GM18511 (cell line): Measurements from ENCODE around the gene TNFRSF4.

Source experiments
- ATAC-seq: cut with Tn5 transposase; IDR thresholded peaks from one replicate; pipeline ENCODE4 v1.9.1; 2021; ENCODE audit warnings: mild to moderate bottlenecking, moderate library complexity; ENCODE audit not compliant: unreplicated experiment

TNFRSF4 gene

GRCh38 chr1:1245817-1246576, 32.0 kb upstream of the TNFRSF4 start:
- ATAC-seq: no peak

DNA sequence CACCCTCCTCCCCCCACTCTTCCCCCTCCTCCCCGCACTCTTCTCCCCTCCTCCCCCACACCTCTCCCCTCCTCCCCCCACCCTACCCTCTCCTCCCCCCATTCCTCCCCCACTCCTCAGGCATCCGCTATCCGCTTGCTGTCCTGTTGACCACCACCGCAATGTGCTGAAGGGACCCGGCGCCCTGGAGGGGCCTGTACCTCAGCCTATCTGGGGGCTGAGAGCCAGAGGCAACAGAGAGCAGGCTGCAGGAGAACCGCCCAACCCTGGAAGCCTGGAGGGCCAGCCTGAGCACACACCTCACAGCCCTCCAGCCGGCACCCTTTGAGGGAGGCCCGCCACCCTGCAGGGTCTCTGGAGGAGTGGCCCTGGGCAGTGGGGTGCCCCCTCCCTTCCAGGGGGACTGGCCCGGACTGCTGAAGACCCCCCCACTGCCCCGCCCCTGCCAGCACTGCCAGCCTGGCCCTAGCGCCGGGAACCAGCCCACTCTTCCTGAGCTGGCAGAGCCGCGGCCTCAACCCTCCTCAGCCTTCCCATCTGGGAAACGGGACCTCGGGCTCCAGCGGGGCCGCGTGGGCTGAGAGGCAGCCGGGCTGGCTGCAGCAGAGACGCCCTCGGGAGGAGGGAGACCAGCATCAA, 31.3 kb upstream of the TNFRSF4 start:
- no peak for ATAC-seq

DNA sequence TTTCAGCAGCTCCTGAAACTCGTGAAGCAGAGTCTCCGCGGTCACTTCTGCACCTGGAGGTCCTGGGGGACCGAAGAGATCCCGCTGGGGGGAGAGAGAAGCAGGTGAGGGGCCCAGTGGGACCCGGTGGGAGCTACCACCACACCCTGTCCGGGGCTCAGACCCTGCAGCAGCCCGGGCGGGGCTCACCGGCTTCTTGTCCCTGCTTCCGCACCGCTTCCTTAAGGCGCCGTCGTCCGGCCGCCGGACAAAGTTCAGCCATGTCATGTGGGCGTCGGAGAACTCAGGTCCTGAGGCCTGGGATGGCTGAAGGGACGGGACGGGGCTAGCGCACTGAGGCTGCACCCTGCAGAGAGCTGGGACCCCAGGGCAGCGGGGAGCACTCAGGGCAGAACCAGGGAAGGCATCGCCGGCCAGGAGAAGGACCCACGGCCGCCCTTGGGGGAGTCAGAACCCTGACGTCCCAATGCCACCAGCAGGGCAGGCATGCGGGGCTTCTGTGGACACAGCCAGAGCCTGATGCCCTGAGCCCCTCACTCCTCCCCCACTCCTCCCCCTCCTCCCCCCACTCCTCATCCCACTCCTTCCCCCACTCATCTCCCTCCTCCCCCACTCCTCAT, 30.3 kb upstream of the TNFRSF4 start:
- no peak for ATAC-seq

- no peak for ATAC-seq
Measured at GRCh38 chr1:1243807-1244191, 29.8 kb upstream of the TNFRSF4 start.

- no peak for ATAC-seq
Measured at GRCh38 chr1:1243266-1243660, 29.3 kb upstream of the TNFRSF4 start.

DNA sequence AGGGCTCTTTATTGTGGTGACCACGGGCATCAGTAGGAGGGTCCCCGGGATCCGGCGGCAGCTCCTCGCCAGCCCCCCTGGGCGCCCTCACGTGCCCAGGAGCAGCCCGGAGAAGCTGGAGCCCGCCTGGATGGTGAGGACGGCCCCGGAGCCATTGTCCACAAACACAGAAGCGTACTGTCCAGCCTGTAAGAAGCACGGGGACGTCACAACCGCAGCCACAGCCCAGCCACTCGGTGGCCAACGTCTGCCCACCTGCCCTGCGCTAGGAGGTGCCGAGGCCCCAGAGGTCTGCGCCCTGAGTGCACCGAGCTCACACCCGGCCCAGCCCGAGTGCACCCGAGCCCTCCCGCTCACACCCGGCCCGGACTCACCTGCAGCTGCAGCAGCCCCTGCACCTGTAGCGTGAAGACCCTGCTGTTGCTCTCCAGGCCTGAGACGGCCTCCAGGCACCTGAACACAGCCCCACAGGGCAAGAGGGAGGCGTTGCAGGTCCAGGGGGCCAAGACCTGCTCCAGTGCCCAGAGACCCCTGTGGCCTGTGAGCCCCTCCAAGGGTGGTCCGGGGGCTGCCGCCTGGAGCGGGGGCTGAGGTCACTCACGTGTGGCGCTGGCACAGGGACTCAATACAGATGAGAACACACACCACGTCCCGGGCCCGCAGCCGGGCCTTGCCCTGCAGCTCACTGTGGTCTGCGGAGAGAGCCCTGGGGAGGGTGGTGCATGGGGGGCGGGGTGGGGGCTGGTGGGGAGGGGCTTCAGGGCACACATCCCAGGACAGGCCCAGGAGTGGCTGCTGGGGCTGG, 28.7 kb upstream of the TNFRSF4 start:
- no peak for ATAC-seq

- ATAC-seq: no peak
Measured at GRCh38 chr1:1241588-1242219, 27.8 kb upstream of the TNFRSF4 start.

DNA sequence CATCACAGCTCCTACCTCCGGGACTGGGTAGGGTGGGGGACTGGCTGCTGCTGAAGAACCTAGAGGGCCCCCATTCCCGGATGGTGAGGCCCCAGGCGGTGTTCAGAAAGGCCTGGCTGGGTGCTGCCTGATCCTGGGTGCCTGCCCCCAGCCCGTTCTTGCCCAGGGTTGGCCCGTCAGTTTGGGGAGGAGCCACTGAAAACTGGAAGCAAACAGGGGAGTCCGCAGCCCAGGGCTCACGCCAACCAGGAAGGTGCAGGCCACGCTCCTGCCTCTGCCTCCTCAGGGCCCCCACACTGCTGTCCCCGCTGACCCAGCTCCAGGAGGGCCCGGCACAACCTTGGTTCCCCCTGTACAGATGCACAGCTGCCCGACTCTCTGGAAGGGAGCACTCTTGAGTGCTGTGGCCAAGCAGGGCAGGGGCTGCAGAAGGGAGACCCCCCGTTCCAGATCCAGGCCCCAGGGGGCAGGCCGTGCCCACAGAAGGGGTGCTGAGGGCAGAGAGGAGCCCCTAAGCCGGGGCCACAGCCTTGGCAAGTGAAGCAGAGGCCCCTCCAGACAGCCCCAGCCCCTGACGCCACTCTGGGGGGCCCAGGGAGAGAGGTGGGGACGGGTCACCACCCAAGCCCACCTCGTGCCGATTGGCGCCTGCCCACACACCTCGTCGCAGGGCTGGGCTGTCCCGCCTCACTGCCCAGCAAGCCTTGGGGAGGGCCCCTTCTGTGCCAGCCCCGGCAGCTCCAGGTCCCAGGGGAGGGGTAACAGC, 27.1 kb upstream of the TNFRSF4 start:
- no peak for ATAC-seq

DNA sequence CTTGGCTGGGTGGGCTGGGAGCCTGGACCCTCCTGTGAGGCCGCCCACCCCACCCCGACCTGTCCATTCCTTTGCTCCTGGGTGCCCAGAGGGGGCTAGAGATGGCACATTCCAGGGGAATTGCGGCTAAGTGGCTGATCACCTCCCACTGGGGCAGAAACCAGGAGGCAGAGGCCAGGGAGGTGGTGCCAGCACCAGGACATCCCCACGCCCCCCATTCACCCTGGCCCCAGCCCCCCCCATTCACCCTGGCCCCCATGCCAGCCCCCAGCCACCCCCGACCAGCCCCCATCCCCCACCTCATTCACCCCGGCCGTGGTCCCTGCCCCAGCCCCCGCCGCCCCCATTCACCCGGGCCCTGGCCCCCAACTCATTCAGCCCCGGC, 26.4 kb upstream of the TNFRSF4 start:
- ATAC-seq: no peak

GRCh38 chr1:1239614-1240347, 25.8 kb upstream of the TNFRSF4 start:
- no peak for ATAC-seq

DNA sequence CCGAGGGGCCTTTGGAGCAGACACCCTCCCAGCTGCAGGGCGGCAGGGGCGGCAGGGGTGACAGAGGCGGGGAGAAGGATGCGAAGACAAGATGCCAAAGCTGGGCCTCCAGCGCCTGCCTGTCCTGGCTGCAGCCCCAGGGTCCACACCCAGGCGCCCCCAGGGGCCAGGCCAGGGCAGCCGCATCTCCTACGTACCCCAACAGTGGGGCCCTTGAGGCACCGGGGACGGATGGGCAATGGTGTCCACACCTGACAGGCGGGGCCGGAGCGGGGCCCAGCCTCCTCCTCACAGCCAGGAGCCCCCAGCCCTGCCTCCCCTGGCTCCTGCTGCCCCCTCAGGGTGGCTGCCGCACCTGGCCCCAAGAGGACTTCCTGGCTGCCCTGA, 25.3 kb upstream of the TNFRSF4 start:
- no peak for ATAC-seq

DNA sequence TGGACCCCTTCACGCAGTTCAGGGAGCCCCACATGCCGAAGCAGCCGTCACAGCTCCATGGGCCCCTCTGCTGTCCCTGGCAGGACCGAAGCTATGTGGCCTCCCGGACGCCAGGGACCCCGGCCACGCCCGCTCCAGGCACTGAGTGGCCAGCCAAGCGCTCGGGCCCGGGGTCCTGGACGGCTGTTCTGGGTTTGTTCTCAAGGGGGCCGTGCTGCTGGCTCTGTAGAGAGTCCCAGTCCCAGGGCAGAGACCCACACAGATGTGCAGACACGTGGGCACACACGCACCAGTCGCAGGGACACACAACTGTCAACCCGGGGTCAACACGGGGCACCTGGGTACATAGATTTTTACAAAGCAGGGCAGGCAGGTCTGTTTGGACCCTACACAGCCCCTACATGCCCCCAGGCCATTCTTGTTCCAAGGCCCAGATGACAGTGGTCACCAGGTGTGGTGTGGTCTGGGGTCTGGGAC, 24.8 kb upstream of the TNFRSF4 start:
- ATAC-seq: no peak

- no peak for ATAC-seq
Measured at GRCh38 chr1:1237874-1238701, 24.1 kb upstream of the TNFRSF4 start.

DNA sequence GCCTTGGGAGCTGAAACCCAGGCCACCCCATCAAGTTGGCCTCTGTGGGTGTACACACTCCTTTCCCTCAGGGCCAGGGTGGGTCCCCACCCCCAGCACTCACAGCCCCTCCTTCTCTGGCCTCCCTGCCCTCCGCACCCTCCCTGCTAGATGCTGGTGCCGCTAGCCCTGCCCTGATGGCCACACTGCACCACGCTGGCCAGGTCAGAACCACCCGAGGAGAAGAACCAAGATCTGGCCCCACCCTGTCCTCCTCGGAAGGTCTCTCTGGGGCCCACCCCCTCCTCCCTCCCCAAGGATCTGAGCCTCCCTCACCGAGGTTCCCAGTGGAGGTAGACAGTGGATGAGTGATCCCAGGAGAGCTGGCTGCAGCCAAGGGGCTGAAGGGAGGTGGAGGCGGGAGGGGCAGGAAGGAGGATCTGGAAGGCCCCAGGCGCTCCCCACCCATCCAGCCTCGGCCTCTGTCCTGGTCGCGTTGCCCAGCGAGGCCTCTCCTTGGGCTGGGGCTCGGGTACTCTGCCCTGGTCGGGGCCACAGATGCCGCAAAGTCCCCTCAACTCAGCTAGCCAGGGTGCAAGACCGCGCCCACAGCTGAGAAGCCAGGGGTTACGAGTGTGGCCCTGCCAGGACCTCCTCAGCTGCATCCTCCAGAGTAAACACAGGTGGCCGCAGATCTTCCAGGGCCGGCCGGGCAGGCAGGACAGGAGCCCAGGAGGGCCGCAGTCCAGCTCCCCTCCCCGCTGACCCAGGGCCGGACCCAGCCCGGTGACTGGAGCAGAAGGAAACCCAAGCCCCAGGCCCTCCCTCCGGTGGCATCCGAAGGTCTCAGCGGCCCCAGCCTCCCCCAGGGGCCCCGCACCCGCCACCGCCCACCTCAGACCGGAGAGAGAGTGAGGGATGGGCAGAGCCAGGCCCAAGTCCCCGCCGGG, 23.3 kb upstream of the TNFRSF4 start:
- ATAC-seq: no peak

GRCh38 chr1:1236176-1236763, 22.3 kb upstream of the TNFRSF4 start:
- no peak for ATAC-seq

- no peak for ATAC-seq
Measured at GRCh38 chr1:1235016-1235744, 21.2 kb upstream of the TNFRSF4 start.
